Non-pigmented ciliary epithelial cell (primary cell): ENCODE measurements around the gene CHST4.
"Not testable (repeated sequence)": the region's sequence is repeated elsewhere in the genome, so short reads cannot be mapped to it uniquely, and the experiment has no call there.

ENCODE experiments used
- DNase-seq: peaks from one replicate; pipeline ENCODE4 v3.0.0-alpha.2; 2010; ENCODE audit warnings: low read depth

Gene CHST4

DNA sequence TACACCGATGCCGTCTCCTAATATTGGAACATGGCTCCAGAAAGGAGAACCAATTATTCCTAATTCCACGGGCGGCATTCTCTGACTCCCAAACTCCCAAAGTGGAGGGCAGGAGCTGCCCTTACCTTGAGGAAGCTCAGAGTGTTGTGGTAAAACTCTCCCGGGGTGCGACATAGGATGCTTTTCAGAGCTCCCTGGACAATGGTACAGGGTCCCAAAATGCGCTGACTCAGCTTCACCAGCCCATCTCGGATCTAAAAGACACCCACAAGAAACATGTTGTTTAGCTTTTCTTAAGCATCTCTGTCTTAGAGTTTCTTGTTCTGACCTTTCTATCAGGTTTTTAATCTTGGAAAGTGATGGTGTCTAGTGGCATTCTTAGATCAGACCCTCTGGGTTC lies 43.9 kb downstream of the CHST4 start:
- no peak for DNase-seq

DNA sequence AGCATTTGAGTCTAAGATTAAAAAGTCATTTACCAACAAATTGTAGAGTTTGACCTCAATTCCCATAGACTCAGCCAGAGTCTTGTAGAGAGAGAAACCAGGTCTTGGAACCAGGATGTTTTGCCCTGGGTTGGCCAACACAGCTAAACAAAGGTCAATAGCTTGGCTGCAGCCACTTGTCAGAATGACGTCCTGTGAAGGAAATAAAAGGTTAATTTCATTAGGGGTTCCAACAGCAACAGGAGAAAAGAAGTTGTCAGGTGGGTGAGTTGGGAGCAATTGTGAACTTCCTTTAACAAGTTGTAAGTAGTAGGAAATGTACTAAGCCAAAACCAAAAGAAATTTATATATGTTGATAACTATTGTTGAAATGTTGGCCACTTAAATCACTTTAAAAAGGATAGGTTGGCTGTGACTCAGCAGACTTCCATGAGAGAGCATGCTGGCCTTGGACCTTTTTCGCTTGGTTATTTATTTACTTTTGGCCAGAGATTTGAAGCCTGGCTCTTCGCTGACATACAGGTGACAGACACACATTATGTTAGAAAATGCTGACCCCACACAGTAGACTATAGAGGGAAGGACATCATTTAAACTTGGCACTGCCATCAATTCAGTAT lies 46.4 kb downstream of the CHST4 start:
- DNase-seq: no peak

DNA sequence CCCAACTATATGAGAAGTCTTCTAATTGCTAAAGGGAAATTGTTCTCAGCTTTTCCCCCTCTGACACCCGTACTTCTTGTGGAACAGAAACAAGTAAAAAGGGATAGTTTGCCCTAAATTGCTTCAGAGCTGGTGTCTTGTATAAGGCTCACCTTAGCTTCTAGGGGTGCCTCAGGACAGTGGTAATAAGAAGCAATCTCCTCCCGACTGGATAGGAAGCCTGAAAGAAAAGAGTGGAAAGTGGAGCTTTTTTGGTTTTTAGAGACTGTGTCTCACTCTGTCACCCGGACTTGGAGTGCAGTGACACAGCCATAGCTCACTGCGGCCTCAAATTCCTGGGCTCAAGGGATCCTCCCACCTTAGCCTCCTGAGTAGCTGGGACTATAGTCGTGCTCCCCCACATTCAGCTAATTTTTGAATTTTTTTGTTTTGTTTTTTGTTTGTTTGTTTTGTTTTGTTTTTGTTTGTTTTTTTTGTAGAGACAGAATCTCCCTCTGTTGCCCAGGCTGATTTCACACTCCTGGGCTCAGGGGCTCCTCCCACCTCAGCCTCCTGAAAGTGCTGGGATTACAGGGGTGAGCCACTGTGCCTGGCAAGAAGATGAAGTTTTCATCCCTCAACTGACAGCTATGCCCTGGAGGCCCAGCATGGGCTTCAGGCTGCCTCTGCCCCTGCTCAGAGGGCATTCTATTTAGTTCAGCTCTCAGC lies 47.3 kb downstream of the CHST4 start:
- DNase-seq: no peak

DNA sequence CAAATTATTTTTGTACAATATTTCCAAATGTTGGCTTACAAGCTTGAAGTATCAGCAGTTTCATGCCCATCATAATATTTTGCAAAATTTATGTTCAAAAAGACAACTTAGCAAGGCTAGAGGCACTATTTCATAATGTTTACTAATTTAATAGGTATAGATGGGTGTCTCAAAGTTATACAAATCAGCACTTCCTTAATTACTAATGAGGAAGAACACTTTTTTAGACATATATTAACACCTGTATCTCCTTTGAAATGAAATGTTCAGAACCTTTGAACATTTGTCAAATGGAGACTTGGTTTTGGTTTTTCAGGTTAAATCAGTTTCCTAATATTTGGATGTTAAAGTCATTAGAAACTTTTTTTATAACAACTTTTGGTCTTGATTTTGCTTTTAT lies 48.5 kb downstream of the CHST4 start:
- DNase-seq: no peak

DNA sequence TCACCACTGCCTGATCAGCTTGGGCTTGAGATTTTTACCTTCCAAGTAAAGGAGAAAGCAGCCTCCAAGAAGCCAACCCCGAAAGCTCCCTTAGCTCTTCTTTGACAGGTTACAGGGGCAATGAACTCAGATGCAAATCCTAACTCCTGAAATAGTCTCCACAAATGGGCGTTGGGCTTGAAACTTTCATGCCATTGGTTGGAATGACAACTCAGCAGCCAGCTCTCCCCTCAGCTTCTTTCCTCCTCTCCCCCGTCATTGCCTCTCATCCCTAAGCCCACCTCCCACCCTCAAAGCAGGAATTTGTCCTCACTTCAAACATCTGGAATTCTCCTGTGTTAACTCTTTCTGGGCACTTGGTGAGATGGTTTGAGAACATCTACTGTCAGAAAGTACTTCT lies 50.7 kb downstream of the CHST4 start, which contains the start of gene TAT:
TAT (minus strand) TSS at position 122 of the 400 bp plus-strand sequence. CDS start 677 bp downstream, outside the sequence.
- no peak for DNase-seq

DNA sequence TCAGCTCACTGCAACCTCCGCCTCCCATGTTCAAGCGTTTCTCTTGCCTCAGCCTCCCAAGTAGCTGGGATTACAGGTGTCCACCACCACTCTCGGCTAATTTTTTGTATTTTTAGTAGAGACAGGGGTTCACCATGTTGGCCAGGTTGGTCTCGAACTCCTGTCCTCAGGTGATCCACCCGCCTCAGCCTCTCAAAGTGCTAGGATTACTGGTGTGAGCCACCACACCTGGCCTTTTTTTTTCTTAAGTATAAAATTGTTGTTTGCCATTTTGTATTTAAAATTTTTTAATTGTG lies 56.3 kb downstream of the CHST4 start:
- DNase-seq: not testable (repeated sequence)

DNA sequence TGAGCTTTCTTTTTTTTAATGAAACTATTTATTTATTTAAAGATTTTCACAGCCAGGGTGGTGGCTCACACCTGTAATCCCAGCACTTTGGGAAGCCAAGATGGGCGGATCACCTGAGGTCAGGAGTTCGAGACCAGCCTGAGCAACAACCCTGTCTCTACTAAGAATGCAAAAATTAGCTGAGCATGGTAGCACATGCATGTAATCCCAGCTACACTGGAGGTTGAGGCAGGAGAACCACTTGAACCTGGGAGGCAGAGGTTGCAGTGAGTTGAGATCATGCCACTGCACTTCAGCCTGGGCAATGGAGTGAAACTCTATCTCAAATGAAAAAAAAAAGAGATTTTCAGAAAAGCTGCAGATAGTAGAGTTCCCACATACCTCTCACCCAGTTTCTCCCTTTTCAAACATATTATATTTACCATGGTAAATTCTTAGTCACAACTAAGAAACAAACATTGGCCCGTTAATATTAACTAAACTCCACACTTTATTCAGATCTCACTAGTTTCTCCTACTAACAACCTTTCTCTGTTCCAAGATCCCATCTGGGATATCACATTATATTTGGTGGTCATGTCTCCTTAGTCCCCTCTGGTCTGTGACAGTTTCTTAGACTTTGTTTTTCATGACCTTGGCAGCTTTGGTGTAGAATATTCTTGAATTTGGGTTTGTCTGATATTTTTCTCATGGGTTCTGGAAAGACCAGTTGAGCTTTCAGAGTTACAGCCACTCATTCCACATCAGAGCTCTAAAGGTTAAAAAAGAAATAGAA lies 58.5 kb downstream of the CHST4 start:
- no peak for DNase-seq

DNA sequence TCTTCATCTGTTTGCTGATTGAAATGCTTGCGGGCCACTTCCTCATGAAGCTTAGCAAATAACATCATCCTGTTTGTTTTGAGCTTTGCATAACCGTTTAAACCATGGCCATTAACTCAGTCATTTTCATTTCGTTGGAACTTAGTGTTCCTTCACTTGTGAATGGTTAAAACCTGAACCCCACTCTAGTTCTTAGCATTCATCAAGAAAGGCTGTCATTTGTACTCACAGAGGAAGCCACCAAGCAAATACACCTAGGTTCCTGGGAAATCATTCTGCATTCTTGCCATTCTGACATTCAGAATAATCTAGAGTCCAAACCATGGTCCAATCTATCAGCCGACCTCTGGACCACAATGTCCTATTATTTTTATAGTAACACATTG lies 59.1 kb downstream of the CHST4 start:
- DNase-seq: no peak
